GM19238 (cell line): ENCODE results near the gene RBAK.
"Not testable (repeated sequence)": the region's sequence is repeated elsewhere in the genome, so short reads cannot be mapped to it uniquely, and the experiment has no call there.

ENCODE experiments used
- DNase-seq: peaks from one replicate; pipeline ENCODE4 v3.0.0; 2011; ENCODE audit warnings: low spot score; ENCODE audit not compliant: insufficient read length

RBAK gene

GRCh38 chr7:5050676-5051075, 5.0 kb downstream of the RBAK start:
- DNase-seq, result no peak

GRCh38 chr7:5051731-5052130, 6.1 kb downstream of the RBAK start:
- not testable (repeated sequence) for DNase-seq

GRCh38 chr7:5053175-5053574, 7.5 kb downstream of the RBAK start:
- DNase-seq, result no peak

GRCh38 chr7:5063698-5064097, 18.0 kb downstream of the RBAK start:
- DNase-seq, result no peak

- DNase-seq, result no peak
These were observed 18.9 kb downstream of the RBAK start for GRCh38 chr7:5064391-5065106.

GRCh38 chr7:5065107-5065407, 19.4 kb downstream of the RBAK start:
- DNase-seq, result no peak

GRCh38 chr7:5068521-5068920, 22.9 kb downstream of the RBAK start:
- DNase-seq, result no peak

- no peak for DNase-seq
These were observed 24.5 kb downstream of the RBAK start for GRCh38 chr7:5070206-5070605.

GRCh38 chr7:5075187-5075586, 29.5 kb downstream of the RBAK start:
- DNase-seq, result not testable (repeated sequence)

- DNase-seq, result no peak
These were observed 32.1 kb downstream of the RBAK start for GRCh38 chr7:5077740-5078139.

- DNase-seq, result no peak
These were observed 37.1 kb downstream of the RBAK start for GRCh38 chr7:5082806-5083205.

- DNase-seq, result no peak
These were observed 37.7 kb downstream of the RBAK start for GRCh38 chr7:5083311-5083711.

- DNase-seq, result no peak
These were observed 40.6 kb downstream of the RBAK start for GRCh38 chr7:5086256-5086655.

GRCh38 chr7:5088228-5088833, 42.7 kb downstream of the RBAK start:
- DNase-seq, result not testable (repeated sequence)

GRCh38 chr7:5088906-5089305, 43.2 kb downstream of the RBAK start:
- no peak for DNase-seq

GRCh38 chr7:5093948-5094347, 48.3 kb downstream of the RBAK start:
- no peak for DNase-seq

- no peak for DNase-seq
These were observed 49.0 kb downstream of the RBAK start for GRCh38 chr7:5094641-5095040.

- DNase-seq, result no peak
These were observed 70.7 kb downstream of the RBAK start for GRCh38 chr7:5116359-5116758.

- DNase-seq, result no peak
These were observed 71.7 kb downstream of the RBAK start for GRCh38 chr7:5117095-5117970.
